Trophoblast cell (in vitro differentiated cells and primary cell): ENCODE results near the gene INO80.

Experiments
- DNase-seq, 2 donors: peaks; one replicate each; pipeline ENCODE4 v3.0.0-alpha.2; 2016
- H2AFZ ChIP-seq: 2 replicates; pipeline ENCODE4 v1.6.1; 2013; ENCODE audit warnings: low read length, moderate library complexity, mild to moderate bottlenecking; ENCODE audit not compliant: insufficient read depth, poor library complexity
- H2AK5ac ChIP-seq: 2 replicates; pipeline ENCODE4 v1.6.1; 2013; ENCODE audit warnings: mild to moderate bottlenecking, low read length
- H2BK120ac ChIP-seq: 2 replicates; pipeline ENCODE4 v1.6.1; 2013; ENCODE audit warnings: low read length, mild to moderate bottlenecking, moderate library complexity; ENCODE audit not compliant: insufficient read depth, poor library complexity
- H2BK12ac ChIP-seq: 2 replicates; pipeline ENCODE4 v1.6.1; 2013; ENCODE audit warnings: mild to moderate bottlenecking, low read length, moderate library complexity
- H2BK5ac ChIP-seq: 2 replicates; pipeline ENCODE4 v1.6.1; 2013; ENCODE audit warnings: low read length, low read depth, moderate library complexity, mild to moderate bottlenecking; ENCODE audit not compliant: poor library complexity
- H3K14ac ChIP-seq: 2 replicates; pipeline ENCODE4 v1.6.1; 2013; ENCODE audit warnings: mild to moderate bottlenecking, low read length
- H3K18ac ChIP-seq: 2 replicates; pipeline ENCODE4 v1.6.1; 2013; ENCODE audit warnings: mild to moderate bottlenecking, low read length
- H3K23ac ChIP-seq: 2 replicates; pipeline ENCODE4 v1.6.1; 2013; ENCODE audit warnings: low read length
- H3K27ac ChIP-seq: 2 replicates; pipeline ENCODE4 v1.5.1; 2013; ENCODE audit warnings: low read depth, mild to moderate bottlenecking, inconsistent platforms, low read length, moderate library complexity
- H3K27me3 ChIP-seq: 2 replicates; pipeline ENCODE4 v1.6.1; 2013; ENCODE audit warnings: inconsistent platforms, mild to moderate bottlenecking, low read length, moderate library complexity; ENCODE audit not compliant: insufficient read depth
- H3K36me3 ChIP-seq, 2 experiments: 1 replicate in 1 of 2; 2 replicates in 1 of 2; pipeline ENCODE4 v1.6.1; 2013; ENCODE audit warnings: low read length in 2 of 2, mild to moderate bottlenecking in 2 of 2, moderate library complexity in 1 of 2; ENCODE audit not compliant: insufficient read depth in 2 of 2, control insufficient read depth in 1 of 2
- H3K4ac ChIP-seq: 2 replicates; pipeline ENCODE4 v1.6.1; 2013; ENCODE audit warnings: low read depth, mild to moderate bottlenecking, low read length, moderate library complexity
- H3K4me1 ChIP-seq, 2 experiments: 1 replicate in 1 of 2; 2 replicates in 1 of 2; pipeline ENCODE4 v1.6.1; 2013; ENCODE audit warnings: low read length in 2 of 2, mild to moderate bottlenecking in 2 of 2, moderate library complexity in 1 of 2; ENCODE audit not compliant: insufficient read depth in 2 of 2, control insufficient read depth in 1 of 2
- H3K4me2 ChIP-seq: 2 replicates; pipeline ENCODE4 v1.6.1; 2013; ENCODE audit warnings: inconsistent platforms, mild to moderate bottlenecking, low read length, moderate library complexity
- H3K4me3 ChIP-seq: 2 replicates; pipeline ENCODE4 v1.5.1; 2013; ENCODE audit warnings: mild to moderate bottlenecking, low read depth, low read length, inconsistent platforms
- H3K79me1 ChIP-seq: one replicate; pipeline ENCODE4 v1.6.1; 2013; ENCODE audit warnings: low read length
- H3K79me2 ChIP-seq: 2 replicates; pipeline ENCODE4 v1.6.1; 2013; ENCODE audit warnings: low read length, mild to moderate bottlenecking; ENCODE audit not compliant: control insufficient read depth, insufficient read depth, poor library complexity
- H3K9ac ChIP-seq: 2 replicates; pipeline ENCODE4 v1.6.1; 2013; ENCODE audit warnings: mild to moderate bottlenecking, low read length
- H3K9me3 ChIP-seq: 2 replicates; pipeline ENCODE4 v1.6.1; 2013; ENCODE audit warnings: low read depth, mild to moderate bottlenecking, control low read depth, inconsistent platforms, low read length; ENCODE audit not compliant: insufficient read depth
- H4K12ac ChIP-seq: 2 replicates; pipeline ENCODE4 v1.6.1; 2013; ENCODE audit warnings: low read depth, mild to moderate bottlenecking, low read length, moderate library complexity
- H4K8ac ChIP-seq: 2 replicates; pipeline ENCODE4 v1.6.1; 2013; ENCODE audit warnings: low read depth, mild to moderate bottlenecking, low read length, moderate library complexity
- H4K91ac ChIP-seq: one replicate; pipeline ENCODE4 v1.6.1; 2013; ENCODE audit warnings: low read depth, mild to moderate bottlenecking, low read length, moderate library complexity
- WGBS: extraction: QIAGEN DNeasy Blood & Tissue Kit; methylation state at CpG from one replicate; pipeline ENCODE4 v1.1.7; 2013; ENCODE audit warnings: missing lambda C conversion rate; ENCODE audit not compliant: insufficient read length, insufficient coverage; ENCODE audit errors: extremely low coverage; 5-methylcytosine and 5-hydroxymethylcytosine counted together

INO80 gene

DNA sequence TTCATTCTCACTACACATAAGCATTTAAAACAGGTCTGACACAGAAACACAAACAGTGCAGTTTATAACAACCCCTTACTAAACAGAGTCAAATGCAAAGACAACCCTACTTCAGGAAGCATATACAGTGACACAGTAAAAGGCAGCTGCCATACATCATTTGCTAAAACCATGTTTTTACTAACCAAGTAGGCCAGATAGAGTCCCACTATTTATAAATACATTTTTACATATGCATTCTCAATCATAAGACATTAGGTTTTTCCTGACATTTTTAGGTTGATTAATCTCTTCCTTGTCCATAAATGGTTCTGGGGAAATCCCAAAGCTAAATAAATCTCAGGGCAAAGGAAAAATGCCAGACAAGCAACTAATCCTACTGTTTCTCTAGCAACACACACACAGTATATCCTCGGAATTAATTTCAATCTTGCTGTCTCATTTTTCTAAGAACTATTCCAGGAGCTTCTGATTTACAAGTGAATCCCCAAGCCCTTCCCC lies 123.8 kb downstream of the INO80 start:
- no peak overlapping the region for H3K14ac ChIP-seq
- no peaks in the 10 kb centered on the region for H3K79me2 ChIP-seq
- H2AK5ac ChIP-seq, result no peak overlapping the region
- no peak overlapping the region for H3K18ac ChIP-seq
- no peak overlapping the region for H3K9ac ChIP-seq
- H4K91ac ChIP-seq, result no peak overlapping the region
- H3K23ac ChIP-seq, result no peak overlapping the region
- no peak for DNase-seq
- H3K79me1 ChIP-seq, result no peaks in the 10 kb centered on the region
- H2BK12ac ChIP-seq, result no peak overlapping the region
- no peak overlapping the region for H3K27ac ChIP-seq
- H3K4me3 ChIP-seq, result no peak overlapping the region
- H2BK120ac ChIP-seq, result no peak overlapping the region
- no peak overlapping the region for H2AFZ ChIP-seq
- WGBS, result no CpG with 5 or more reads among the region's 1 CpG
- peaks cover 16 to 20% of the 10 kb centered on the region in 2 experiments for H3K36me3 ChIP-seq
- no peaks in the 10 kb centered on the region for H3K9me3 ChIP-seq
- no peak overlapping the region for H4K8ac ChIP-seq
- no peak overlapping the region for H3K4ac ChIP-seq
- no peaks in the 10 kb centered on the region for H3K27me3 ChIP-seq
- no peaks in the 10 kb centered on the region for H3K4me1 ChIP-seq
- H3K4me2 ChIP-seq, result no peak overlapping the region
- H2BK5ac ChIP-seq, result no peak overlapping the region
- H4K12ac ChIP-seq, result no peak overlapping the region

DNA sequence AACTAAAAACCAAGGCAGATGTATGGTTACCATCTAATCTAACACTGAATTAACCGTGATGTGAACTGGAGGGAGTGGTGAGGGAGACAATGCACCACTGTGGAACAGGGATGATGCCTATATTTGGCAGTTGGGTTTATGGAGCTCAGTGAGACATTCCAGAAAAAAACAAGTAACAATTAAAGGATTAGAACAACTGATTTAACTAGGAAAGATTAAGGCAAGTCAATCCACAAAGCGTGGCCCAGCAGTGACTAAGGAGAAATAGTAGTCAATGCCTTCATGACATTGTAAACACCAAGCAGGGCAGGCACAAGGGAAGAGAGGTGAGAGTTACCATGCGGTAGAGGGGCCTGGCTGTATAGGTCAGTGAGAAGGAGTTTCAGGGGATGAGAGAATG lies 124.7 kb downstream of the INO80 start:
- H3K9me3 ChIP-seq, result no peaks in the 10 kb centered on the region
- DNase-seq, result no peak

DNA sequence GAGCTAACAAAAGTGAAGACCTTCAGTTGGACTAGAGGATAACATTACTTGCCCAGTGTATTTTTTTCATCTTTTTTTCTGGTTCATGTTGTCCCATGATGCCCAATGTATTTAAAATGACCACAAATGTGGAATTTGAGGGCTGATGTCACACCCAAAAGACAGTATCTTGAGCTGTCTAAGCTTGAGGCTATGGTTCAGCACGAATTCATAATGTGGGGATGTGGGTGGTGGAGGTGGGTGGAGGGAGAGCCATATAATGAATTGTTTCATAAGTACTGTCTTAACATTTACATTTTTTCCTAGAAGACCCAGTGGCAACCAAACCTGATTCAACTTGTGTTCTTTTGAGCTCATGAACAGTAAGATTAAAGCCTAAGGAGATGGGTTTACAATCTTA lies 125.3 kb downstream of the INO80 start:
- no peak overlapping the region for H4K12ac ChIP-seq
- H3K4ac ChIP-seq, result no peak overlapping the region
- H3K4me2 ChIP-seq, result no peak overlapping the region
- H2BK120ac ChIP-seq, result no peak overlapping the region
- no peak overlapping the region for H3K18ac ChIP-seq
- H4K8ac ChIP-seq, result no peak overlapping the region
- DNase-seq, result no peak
- peaks cover 19 to 23% of the 10 kb centered on the region in 2 experiments for H3K36me3 ChIP-seq
- no peak overlapping the region for H3K27ac ChIP-seq
- H3K14ac ChIP-seq, result no peak overlapping the region
- H3K79me2 ChIP-seq, result no peaks in the 10 kb centered on the region
- no peak overlapping the region for H4K91ac ChIP-seq
- no peak overlapping the region for H2AFZ ChIP-seq
- H3K4me1 ChIP-seq, result no peaks in the 10 kb centered on the region
- H3K27me3 ChIP-seq, result no peaks in the 10 kb centered on the region
- H2BK5ac ChIP-seq, result no peak overlapping the region
- no peak overlapping the region for H3K9ac ChIP-seq
- no CpG with 5 or more reads among the region's 1 CpG for WGBS
- H3K79me1 ChIP-seq, result no peaks in the 10 kb centered on the region
- no peak overlapping the region for H2AK5ac ChIP-seq
- no peak overlapping the region for H2BK12ac ChIP-seq
- H3K9me3 ChIP-seq, result no peaks in the 10 kb centered on the region
- no peak overlapping the region for H3K4me3 ChIP-seq
- no peak overlapping the region for H3K23ac ChIP-seq

More for the DNA sequence above, 124.7 kb downstream of the INO80 start:
- Histone ChIP-seq H3K27ac (no peak overlapping the region), H4K8ac (no peak overlapping the region), H3K79me1 (no peaks in the 10 kb centered on the region), H3K4me3 (no peak overlapping the region), H2BK120ac (no peak overlapping the region), H3K79me2 (no peaks in the 10 kb centered on the region), H2AK5ac (no peak overlapping the region), H4K91ac (no peak overlapping the region), H3K4me1 (no peaks in the 10 kb centered on the region), H4K12ac (no peak overlapping the region), H3K9ac (no peak overlapping the region), H3K14ac (no peak overlapping the region), H3K18ac (no peak overlapping the region), H3K23ac (no peak overlapping the region), H3K4me2 (no peak overlapping the region), H2BK12ac (no peak overlapping the region), H2BK5ac (no peak overlapping the region), H3K36me3 (peaks cover 19 to 20% of the 10 kb centered on the region in 2 experiments), H2AFZ (no peak overlapping the region), H3K4ac (no peak overlapping the region), H3K27me3 (no peaks in the 10 kb centered on the region)
- WGBS, result no CpG with 5 or more reads among the region's 3 CpGs

DNA sequence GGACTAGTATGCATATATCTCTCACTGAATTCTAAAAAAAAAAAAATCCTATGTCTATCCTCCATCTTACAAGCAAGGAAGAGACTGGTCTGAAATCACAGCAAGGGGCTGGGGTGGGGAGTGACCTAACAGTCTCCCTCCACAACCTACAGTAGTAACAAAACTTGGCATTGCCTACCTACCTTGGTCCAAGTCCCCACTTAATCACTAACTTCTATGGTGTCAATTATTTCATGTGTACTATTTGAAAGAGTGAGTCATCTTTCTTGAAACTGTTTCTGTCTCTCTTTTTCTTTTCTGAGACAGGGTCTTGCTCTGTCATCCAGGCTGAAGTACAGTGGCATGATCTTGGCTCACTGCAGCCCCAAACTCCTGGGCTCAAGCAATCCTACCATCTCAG lies 126.0 kb downstream of the INO80 start:
- no peak overlapping the region for H3K27ac ChIP-seq
- no peak overlapping the region for H3K14ac ChIP-seq
- no peak overlapping the region for H4K8ac ChIP-seq
- no peak overlapping the region for H2BK5ac ChIP-seq
- peaks cover 25 to 29% of the 10 kb centered on the region in 2 experiments for H3K36me3 ChIP-seq
- no peak overlapping the region for H3K18ac ChIP-seq
- H2AK5ac ChIP-seq, result no peak overlapping the region
- no peak overlapping the region for H2BK12ac ChIP-seq
- H4K12ac ChIP-seq, result no peak overlapping the region
- no peak overlapping the region for H3K23ac ChIP-seq
- no peak overlapping the region for H3K9ac ChIP-seq
- H3K9me3 ChIP-seq, result no peaks in the 10 kb centered on the region
- no peaks in the 10 kb centered on the region for H3K79me1 ChIP-seq
- H3K4me3 ChIP-seq, result no peak overlapping the region
- H3K79me2 ChIP-seq, result no peaks in the 10 kb centered on the region
- no peak overlapping the region for H2AFZ ChIP-seq
- no peaks in the 10 kb centered on the region for H3K27me3 ChIP-seq
- no peak overlapping the region for H4K91ac ChIP-seq
- no peak overlapping the region for H2BK120ac ChIP-seq
- H3K4me1 ChIP-seq, result no peaks in the 10 kb centered on the region
- DNase-seq, result no peak
- no peak overlapping the region for H3K4me2 ChIP-seq
- H3K4ac ChIP-seq, result no peak overlapping the region
